Measurements from ENCODE around the gene SASH1. TPM values are rescaled to one million over a fixed set of nuclear protein-coding genes. Genes with fewer than 3 reads are reported as not detected.

Gene SASH1
- polyA plus RNA-seq, 1 experiment, result 32.2 TPM

DNA sequence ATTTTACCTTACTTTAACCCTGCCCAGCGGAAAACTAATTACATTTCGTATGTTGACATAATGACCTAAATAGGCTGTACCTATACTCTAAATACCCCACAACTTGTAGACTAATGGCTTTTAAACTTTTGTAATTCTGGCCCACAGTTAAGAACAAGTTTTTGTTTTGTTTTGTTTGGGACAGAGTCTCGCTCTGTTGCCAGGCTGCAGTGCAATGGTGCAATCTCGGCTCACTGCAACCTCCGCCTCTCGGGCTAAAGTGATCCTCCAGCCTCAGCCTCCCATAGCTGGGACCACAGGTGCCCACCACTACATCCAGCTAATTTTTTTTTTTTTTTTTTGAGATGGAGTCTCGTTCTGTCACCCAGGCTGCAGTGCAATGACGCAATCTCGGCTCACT, 5.7 kb upstream of the SASH1 start:
- TF ChIP-seq, protein P1, sequence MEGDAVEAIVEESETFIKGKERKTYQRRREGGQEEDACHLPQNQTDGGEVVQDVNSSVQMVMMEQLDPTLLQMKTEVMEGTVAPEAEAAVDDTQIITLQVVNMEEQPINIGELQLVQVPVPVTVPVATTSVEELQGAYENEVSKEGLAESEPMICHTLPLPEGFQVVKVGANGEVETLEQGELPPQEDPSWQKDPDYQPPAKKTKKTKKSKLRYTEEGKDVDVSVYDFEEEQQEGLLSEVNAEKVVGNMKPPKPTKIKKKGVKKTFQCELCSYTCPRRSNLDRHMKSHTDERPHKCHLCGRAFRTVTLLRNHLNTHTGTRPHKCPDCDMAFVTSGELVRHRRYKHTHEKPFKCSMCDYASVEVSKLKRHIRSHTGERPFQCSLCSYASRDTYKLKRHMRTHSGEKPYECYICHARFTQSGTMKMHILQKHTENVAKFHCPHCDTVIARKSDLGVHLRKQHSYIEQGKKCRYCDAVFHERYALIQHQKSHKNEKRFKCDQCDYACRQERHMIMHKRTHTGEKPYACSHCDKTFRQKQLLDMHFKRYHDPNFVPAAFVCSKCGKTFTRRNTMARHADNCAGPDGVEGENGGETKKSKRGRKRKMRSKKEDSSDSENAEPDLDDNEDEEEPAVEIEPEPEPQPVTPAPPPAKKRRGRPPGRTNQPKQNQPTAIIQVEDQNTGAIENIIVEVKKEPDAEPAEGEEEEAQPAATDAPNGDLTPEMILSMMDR (IDR thresholded peaks at IDR 0.05; ENCODE audit: insufficient read depth, low read depth, low read length), result no peak
- POLR2A ChIA-PET, result interaction anchor here (0.6 kb wide), 1 partner anchor 212 kb away, joined by 5 read pairs; no protein-coding TSS in a partner anchor
- no peak for DNase-seq (ENCODE audit: low read depth)
- H3K4me3 ChIP-seq (ENCODE audit: low read depth, low read length), result no peak overlapping the region
- no peaks in the 10 kb centered on the region for H3K36me3 ChIP-seq (ENCODE audit: control insufficient read depth, insufficient read depth, low read length)
- CTCF ChIA-PET, result no interaction called here
- no peaks in the 10 kb centered on the region for H3K27me3 ChIP-seq (ENCODE audit: control insufficient read depth, insufficient read depth, low read length)

DNA sequence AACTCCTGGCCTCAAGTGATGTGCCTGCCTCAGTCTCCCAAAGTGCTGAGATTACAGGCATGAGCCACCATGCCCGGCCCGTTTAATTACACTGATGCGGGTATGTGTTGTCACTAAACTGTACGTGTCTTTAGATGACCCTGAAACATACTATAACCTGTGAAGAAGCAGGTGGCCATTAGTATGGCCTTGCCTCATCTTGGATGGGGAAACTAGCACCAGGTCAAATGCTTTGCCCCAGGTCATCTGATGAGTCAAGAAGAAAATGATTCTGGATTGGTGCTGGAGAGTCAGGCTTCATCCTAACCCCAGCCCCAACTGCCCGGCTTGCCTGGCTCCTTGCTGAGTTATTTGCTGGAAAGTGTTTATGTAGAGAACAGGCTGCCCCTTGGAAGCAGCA, 2.9 kb upstream of the SASH1 start:
- POLR2A ChIA-PET, result no interaction called here
- TF ChIP-seq, protein P1 (IDR thresholded peaks at IDR 0.05; ENCODE audit: insufficient read depth, low read depth, low read length), result no peak
- Histone ChIP-seq H3K27me3 (ENCODE audit: control insufficient read depth, insufficient read depth, low read length) (no peaks in the 10 kb centered on the region), H3K36me3 (ENCODE audit: control insufficient read depth, insufficient read depth, low read length) (no peaks in the 10 kb centered on the region), H3K4me3 (ENCODE audit: low read depth, low read length) (no peak overlapping the region)
- DNase-seq (ENCODE audit: low read depth), result no peak
- CTCF ChIA-PET, result interaction anchor here (1.6 kb wide), 1 partner anchor 124 kb away, joined by 3 read pairs; no protein-coding TSS in a partner anchor

DNA sequence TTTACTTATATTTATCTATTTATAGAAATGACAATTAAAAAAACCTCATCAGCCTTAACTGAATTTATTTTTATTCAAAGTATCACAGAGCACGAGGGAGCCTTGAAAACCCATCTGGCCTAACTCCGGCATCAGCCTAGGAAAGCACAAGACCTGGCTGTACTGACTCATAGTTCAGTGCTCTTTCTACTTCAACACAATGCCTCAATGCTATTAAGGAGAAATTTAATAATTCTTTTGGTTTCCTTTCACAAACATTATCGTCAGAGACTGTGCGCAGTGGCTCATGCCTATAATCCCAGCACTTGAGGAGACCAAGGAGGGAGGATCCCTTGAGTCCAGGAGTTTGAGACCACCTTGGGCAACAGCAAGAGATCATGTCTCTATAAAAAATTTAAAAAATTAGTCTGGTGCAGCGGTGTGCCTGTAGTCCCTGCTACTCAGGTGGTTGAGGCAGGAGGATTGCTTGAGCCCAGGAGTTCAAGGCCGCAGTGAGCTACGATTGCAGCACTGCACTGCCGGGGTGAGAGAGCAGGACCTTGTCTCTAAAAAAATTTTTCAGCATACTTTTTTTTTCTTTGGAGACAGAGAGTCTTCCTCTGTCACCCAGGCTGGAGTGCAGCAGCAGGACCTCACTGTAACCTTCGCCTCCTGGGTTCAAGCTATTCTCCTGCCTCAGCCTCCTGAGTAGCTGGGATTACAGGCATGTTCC, 1.9 kb upstream of the SASH1 start:
- DNase-seq (ENCODE audit: low read depth), result no peak
- TF ChIP-seq, protein P1 (IDR thresholded peaks at IDR 0.05; ENCODE audit: insufficient read depth, low read depth, low read length), result no peak
- H3K36me3 ChIP-seq (ENCODE audit: control insufficient read depth, insufficient read depth, low read length), result no peaks in the 10 kb centered on the region
- H3K27me3 ChIP-seq (ENCODE audit: control insufficient read depth, insufficient read depth, low read length), result no peaks in the 10 kb centered on the region
- ChIA-PET CTCF (interaction anchor here (1.6 kb wide), 1 partner anchor 123 kb away, joined by 3 read pairs; no protein-coding TSS in a partner anchor), POLR2A (no interaction called here)
- H3K4me3 ChIP-seq (ENCODE audit: low read depth, low read length), result no peak overlapping the region

DNA sequence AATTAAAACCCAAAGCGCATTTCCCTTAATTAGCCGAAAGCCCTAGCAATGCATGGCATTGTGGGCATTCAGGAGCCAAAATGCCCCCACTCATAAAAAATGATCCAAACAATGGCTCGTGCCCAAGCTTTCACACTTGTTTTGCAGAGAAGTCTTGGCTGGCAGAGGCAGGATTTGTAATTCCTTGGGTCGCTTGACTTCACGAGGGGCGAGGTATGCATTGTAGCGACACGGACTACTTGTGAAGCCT, 613 bp upstream of the SASH1 start:
- TF ChIP-seq, protein P1 (IDR thresholded peaks at IDR 0.05; ENCODE audit: insufficient read depth, low read depth, low read length), result no peak
- no peak for DNase-seq (ENCODE audit: low read depth)
- CTCF ChIA-PET, result interaction anchor here (1.1 to 1.5 kb wide), 2 partner anchors 110 to 182 kb away, joined by 3 to 5 read pairs; no protein-coding TSS in a partner anchor
- Histone ChIP-seq H3K36me3 (ENCODE audit: control insufficient read depth, insufficient read depth, low read length) (no peaks in the 10 kb centered on the region), H3K27me3 (ENCODE audit: control insufficient read depth, insufficient read depth, low read length) (no peaks in the 10 kb centered on the region), H3K4me3 (ENCODE audit: low read depth, low read length) (peak overlapping the region; percentile 87)
- POLR2A ChIA-PET, result interaction anchor here (0.6 kb wide), 1 partner anchor 153 kb away, joined by 7 read pairs; no protein-coding TSS in a partner anchor

DNA sequence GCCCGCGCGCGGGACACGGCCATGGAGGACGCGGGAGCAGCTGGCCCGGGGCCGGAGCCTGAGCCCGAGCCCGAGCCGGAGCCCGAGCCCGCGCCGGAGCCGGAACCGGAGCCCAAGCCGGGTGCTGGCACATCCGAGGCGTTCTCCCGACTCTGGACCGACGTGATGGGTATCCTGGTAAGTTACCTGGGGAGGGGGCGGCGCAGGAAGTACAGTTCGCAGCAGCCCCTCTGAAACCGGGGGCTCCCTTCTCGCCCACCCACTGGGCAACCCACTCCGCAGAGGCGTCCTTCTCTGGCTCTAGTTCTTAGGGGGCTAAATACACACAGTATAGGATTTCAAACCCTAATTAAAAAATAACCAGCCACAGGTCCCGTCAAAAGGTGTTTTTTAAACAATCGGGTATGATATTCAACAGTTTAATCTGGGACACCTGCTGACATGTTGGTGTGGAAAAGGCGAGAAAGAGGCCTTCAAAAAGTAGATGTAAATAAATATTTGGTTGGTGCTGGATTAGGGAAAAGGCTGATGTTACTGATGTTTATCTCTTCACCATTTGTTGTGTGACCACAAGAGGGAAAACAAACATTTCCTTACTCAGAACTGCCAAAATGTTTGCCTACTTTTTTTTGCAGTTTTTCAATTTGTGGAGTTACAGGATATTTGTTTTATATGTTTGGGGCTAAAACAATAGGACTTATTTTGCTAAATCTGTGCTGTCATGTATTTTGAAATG, 577 bp downstream of the SASH1 start:
- TF ChIP-seq, protein P1 (IDR thresholded peaks at IDR 0.05; ENCODE audit: insufficient read depth, low read depth, low read length), result peak; percentile 20; the same call in 1 of the 2 replicates
- Histone ChIP-seq H3K36me3 (ENCODE audit: control insufficient read depth, insufficient read depth, low read length) (no peaks in the 10 kb centered on the region; the same call in 1 of the 2 replicates), H3K27me3 (ENCODE audit: control insufficient read depth, insufficient read depth, low read length) (no peaks in the 10 kb centered on the region), H3K4me3 (ENCODE audit: low read depth, low read length) (peak overlapping the region; percentile 87)
- ChIA-PET POLR2A (no interaction called here), CTCF (interaction anchor here (1.1 to 1.5 kb wide), 2 partner anchors 111 to 181 kb away, joined by 3 to 5 read pairs; no protein-coding TSS in a partner anchor)
- no peak for DNase-seq (ENCODE audit: low read depth)

Measured in BJ (cell line).